GM12891 (cell line): ENCODE results near the gene RGPD4.

Source experiments
- DNase-seq: peaks from one replicate; pipeline ENCODE4 v3.0.0; 2011; ENCODE audit warnings: low spot score; ENCODE audit not compliant: insufficient read length
- FAIRE-seq: peaks from 2 replicates; lab custom pipeline; 2011; peaks lifted over from hg19 to GRCh38; lab: Jason Lieb, UNC
- PAX5 ChIP-seq: IDR thresholded peaks from 2 replicates; pipeline ENCODE4 v1.6.1; 2011; ENCODE audit warnings: low read length, moderate library complexity, mild to moderate bottlenecking; ENCODE audit not compliant: insufficient read depth, severe bottlenecking
- POLR2A ChIP-seq: IDR thresholded peaks from 2 replicates; pipeline ENCODE4 v1.6.1; 2011; ENCODE audit warnings: low read depth, low read length, control low read depth
- POLR2AphosphoS5 ChIP-seq: IDR thresholded peaks from 2 replicates; pipeline ENCODE4 v1.6.1; 2011; ENCODE audit warnings: low read depth, low read length, control low read depth
- POU2F2 ChIP-seq: IDR thresholded peaks from 2 replicates; pipeline ENCODE4 v1.6.1; 2011; ENCODE audit warnings: low read depth, mild to moderate bottlenecking, control low read depth, low read length, moderate library complexity
- SPI1 ChIP-seq: IDR thresholded peaks from 2 replicates; pipeline ENCODE4 v1.6.1; 2011; ENCODE audit warnings: low read depth, low read length, control low read depth
- TAF1 ChIP-seq: IDR thresholded peaks from 2 replicates; pipeline ENCODE4 v1.6.1; 2011; ENCODE audit warnings: low read depth, low read length, control low read depth

The RGPD4 gene

DNA sequence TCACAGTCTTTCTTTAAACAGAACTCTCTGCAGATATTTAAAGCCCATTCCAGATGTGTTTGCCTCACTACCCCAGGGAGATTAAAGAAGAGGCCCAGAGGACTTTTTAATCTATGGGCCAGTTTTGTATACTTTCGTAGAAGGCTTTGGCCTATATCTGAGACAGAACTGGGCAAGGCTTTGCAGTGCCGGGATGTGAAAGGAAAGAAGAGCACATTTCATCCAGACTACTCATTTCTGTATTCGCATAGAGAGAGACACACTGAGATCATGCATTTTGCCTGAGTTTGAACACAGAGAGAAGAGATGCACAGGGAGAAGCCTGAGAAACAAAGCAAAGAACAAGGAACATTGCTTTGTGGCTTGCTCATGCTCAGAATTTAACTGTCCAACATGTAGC, 104.7 kb downstream of the RGPD4 start:
- DNase-seq (no peak), FAIRE-seq (no peak)
- TF ChIP-seq POU2F2: no peak
- TF ChIP-seq SPI1: no peak
- no peak for TF ChIP-seq TAF1
- TF ChIP-seq PAX5: no peak
- no peak for TF ChIP-seq POLR2A
- no peak for TF ChIP-seq POLR2AphosphoS5

DNA sequence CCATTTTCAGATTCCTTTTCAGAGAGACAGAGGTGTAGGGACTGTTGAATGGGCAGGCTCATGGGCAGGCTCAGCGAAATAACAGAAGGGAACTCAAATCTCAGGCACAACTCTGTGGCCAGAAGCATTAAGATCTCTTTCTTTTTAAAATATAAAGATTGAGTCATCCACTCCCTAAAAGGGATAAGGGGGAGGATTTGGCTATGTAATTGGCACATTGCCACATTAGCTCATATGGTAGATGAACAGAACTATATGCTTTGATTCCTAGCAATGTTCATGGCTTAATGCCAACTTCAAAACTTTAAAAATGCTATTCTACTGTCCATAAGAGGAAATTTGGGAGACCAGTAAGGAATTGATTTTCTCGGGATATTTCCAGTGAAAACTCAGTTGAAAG, 105.8 kb downstream of the RGPD4 start:
- no peak for DNase-seq
- no peak for TF ChIP-seq SPI1
- no peak for TF ChIP-seq POLR2A
- no peak for TF ChIP-seq POU2F2
- TF ChIP-seq POLR2AphosphoS5: no peak
- no peak for TF ChIP-seq PAX5
- no peak for TF ChIP-seq TAF1

DNA sequence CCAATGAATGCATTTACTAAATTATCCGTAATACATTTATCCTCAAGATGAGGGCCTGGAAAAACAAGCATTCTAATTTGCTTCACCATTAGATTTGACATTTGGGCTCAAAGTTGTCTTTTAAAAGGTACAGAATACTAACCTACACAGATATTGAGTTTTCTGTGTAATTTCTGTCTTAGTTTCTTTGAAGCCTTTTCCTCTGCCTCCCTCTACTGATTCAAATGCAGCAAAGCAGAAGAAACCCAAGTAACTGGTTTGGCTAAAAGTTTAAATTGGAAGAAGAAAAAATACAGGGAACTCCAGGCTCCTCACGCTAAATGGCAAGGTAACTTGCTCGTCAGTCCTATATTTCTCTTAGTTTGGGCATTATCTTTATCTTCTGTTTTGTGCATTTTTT, 106.3 kb downstream of the RGPD4 start:
- TF ChIP-seq POLR2AphosphoS5 (no peak), TAF1 (no peak), SPI1 (no peak), POLR2A (no peak), POU2F2 (no peak), PAX5 (no peak)
- FAIRE-seq (no peak), DNase-seq (no peak)

More for the DNA sequence above, 105.8 kb downstream of the RGPD4 start:
- FAIRE-seq: no peak

DNA sequence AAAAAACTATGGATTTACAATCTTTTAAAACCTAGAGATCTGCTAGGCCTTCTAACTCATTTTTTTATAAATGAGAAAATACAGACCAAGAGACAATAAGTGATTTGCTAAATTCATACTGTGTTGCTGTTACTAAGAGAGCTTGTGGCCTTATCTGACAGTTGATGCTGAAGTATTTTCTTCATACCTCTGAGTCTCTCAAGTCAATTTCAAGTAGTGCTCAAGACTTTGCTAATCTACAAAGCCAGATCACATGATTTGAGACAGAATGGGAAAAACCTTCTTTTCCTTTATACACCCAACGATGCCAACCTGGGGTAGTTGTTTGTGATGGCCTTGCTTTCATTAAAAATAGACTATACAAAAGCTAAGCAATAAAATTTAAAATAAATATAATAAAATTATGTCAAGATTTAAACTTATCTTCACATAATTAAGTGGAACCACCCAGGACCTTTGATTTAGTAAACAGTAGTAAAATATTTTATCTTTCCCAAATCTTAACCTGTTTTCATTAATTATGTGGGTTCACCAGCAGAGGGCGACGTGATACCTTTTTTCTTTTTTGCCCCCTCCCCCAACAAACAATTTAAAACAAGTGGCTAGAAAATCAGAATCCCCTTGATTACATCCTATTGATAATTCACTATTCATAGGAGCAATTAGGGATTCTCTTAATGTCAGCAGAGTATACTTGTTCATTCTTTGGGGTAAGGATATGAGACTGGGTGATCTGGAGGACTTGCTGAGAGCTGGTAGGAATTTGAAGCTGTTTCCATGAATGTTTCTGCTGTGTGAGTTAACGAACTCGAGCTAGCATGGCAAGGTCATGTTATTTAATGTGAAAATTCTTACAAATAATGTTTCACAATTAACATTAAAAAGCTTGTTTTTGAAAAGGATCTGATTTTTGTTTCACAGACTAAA, 110.0 kb downstream of the RGPD4 start:
- TF ChIP-seq POLR2AphosphoS5: no peak
- TF ChIP-seq SPI1: no peak
- DNase-seq: no peak
- no peak for FAIRE-seq
